Neural progenitor cell (in vitro differentiated cells): ENCODE data around the gene CLCN6. TPM values are rescaled to one million over a fixed set of nuclear protein-coding genes. Genes with fewer than 3 reads are reported as not detected.

Experiments used
- DNase-seq: peaks from one replicate; pipeline ENCODE4 v3.0.0-alpha.2; 2016; ENCODE audit warnings: low spot score
- H2AFZ ChIP-seq: fragments of 200-600 bp; sonication (generic); replicated peaks from 2 replicates; pipeline ENCODE4 v1.6.1; 2016; ENCODE audit warnings: antibody characterized with exemption
- H3F3A ChIP-seq: fragments of 200-600 bp; sonication (generic); 2 replicates; pipeline ENCODE4 v1.6.1; 2016; ENCODE audit warnings: antibody characterized with exemption, low read depth
- H3K27ac ChIP-seq: fragments of 200-600 bp; sonication (generic); 2 replicates; pipeline ENCODE4 v1.5.1; 2016; ENCODE audit warnings: mild to moderate bottlenecking
- H3K27me3 ChIP-seq: fragments of 200-600 bp; sonication (generic); 2 replicates; pipeline ENCODE4 v1.6.1; 2016; ENCODE audit warnings: mild to moderate bottlenecking, moderate library complexity
- H3K36me3 ChIP-seq: fragments of 200-600 bp; sonication (generic); 2 replicates; pipeline ENCODE4 v1.5.1; 2016
- H3K4me1 ChIP-seq: fragments of 200-600 bp; sonication (generic); 2 replicates; pipeline ENCODE4 v1.6.1; 2016; ENCODE audit warnings: mixed run types
- H3K4me2 ChIP-seq: fragments of 200-600 bp; sonication (generic); 2 replicates; pipeline ENCODE4 v1.6.1; 2016
- H3K4me3 ChIP-seq: fragments of 200-600 bp; sonication (generic); 2 replicates; pipeline ENCODE4 v1.5.1; 2016
- H3K79me2 ChIP-seq: fragments of 200-600 bp; sonication (generic); 2 replicates; pipeline ENCODE4 v1.6.1; 2016; ENCODE audit warnings: low read depth
- H3K9ac ChIP-seq: fragments of 200-600 bp; sonication (generic); 2 replicates; pipeline ENCODE4 v1.6.1; 2016
- H3K9me3 ChIP-seq: fragments of 200-600 bp; sonication (generic); 2 replicates; pipeline ENCODE4 v1.5.1; 2016; ENCODE audit warnings: low read depth
- H4K20me1 ChIP-seq: fragments of 200-600 bp; sonication (generic); 2 replicates; pipeline ENCODE4 v1.6.1; 2016; ENCODE audit warnings: low read depth
- H3K27ac Mint-ChIP-seq: 3 replicates; pipeline ENCODE4 v1.8.0; 2021; ENCODE audit warnings: mixed read lengths
- H3K27me3 Mint-ChIP-seq: 2 replicates; pipeline ENCODE4 v1.8.0; 2022; ENCODE audit warnings: low read depth, mild to moderate bottlenecking, inconsistent platforms, moderate library complexity, mixed read lengths; ENCODE audit not compliant: insufficient read depth
- H3K36me3 Mint-ChIP-seq: 3 replicates; pipeline ENCODE4 v1.8.0; 2021; ENCODE audit warnings: mixed read lengths
- H3K4me1 Mint-ChIP-seq: 3 replicates; pipeline ENCODE4 v1.8.0; 2021; ENCODE audit warnings: mixed read lengths
- H3K4me3 Mint-ChIP-seq: 3 replicates; pipeline ENCODE4 v1.8.0; 2021; ENCODE audit warnings: mild to moderate bottlenecking, moderate library complexity, mixed read lengths
- H3K9me3 Mint-ChIP-seq: 3 replicates; pipeline ENCODE4 v1.8.0; 2020; ENCODE audit warnings: mixed read lengths
- CTCF ChIP-seq: fragments of 200-600 bp; sonication (generic); IDR thresholded peaks from 2 replicates; pipeline ENCODE4 v1.5.1; 2017; ENCODE audit warnings: antibody characterized with exemption, mild to moderate bottlenecking
- EZH2 ChIP-seq: fragments of 200-600 bp; sonication (generic); IDR thresholded peaks from 2 replicates; pipeline ENCODE4 v1.6.1; 2017; ENCODE audit warnings: antibody characterized with exemption, mild to moderate bottlenecking, moderate library complexity
- EZH2phosphoT487 ChIP-seq: fragments of 200-600 bp; sonication (generic); IDR thresholded peaks from 2 replicates; pipeline ENCODE4 v1.6.1; 2017; ENCODE audit warnings: antibody characterized with exemption
- total RNA-seq: library from RNA; depleted of rRNA; stranded (reverse); fragments of >200 nt; gene quantifications from 2 replicates; pipeline ENCODE4 v1.2.3, GENCODE V29; 2015; ENCODE audit warnings: low replicate concordance

CLCN6 gene
- total RNA-seq, 1 donor from 2014 or later = 10.3 TPM

DNA sequence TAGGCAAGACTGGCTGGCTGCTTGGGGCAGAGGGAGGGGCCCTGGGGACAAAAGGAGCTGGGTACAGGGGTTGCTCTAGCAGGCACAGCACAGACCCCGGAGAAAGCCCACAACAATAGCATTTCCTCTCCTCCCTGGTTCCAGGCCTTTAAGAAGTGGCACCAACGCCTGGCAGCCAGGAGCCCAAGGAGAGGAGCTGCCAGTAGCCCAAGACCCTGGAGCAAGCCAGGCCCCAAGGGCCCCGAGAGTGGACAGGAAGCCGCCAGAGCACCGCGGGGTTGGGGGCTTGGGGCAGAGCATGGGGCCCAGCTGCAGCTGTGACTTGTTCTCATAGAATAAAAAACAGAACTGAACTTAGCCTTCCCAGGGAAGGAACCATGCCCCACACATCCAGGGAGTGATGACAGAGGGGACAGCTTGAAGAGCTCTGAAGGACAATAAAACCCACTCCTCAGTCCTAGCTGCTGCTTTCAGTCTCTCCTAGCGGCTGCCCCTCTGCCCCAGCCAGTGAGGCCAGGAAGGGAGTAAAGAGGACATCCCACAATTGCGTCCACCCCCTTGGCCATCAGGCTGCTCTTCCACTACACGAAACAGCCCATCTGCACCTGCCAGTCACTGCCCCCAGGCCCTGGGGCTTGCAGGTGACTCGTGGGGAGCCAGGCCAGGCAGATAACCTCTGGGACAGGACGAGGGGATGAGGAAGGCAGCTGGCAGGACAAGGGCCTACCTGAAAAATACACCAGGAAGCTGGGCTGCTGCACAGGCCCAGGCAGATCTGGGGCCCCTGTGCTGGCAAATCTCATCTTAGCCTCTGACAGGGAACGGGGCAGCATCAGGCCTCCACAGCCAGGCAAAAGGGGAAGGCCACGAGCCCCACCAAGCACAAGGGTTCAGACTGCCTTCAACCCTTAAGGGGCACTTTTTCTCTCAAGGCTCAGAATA lies 16.6 kb upstream of the CLCN6 start:
- Histone ChIP-seq H3K9me3 (no peaks in the 10 kb centered on the region), H3K27me3 (no peaks in the 10 kb centered on the region), H3K27ac (no peak overlapping the region), H3K79me2 (no peaks in the 10 kb centered on the region), H3K4me3 (no peak overlapping the region), H4K20me1 (no peaks in the 10 kb centered on the region), H3F3A (peaks cover 13% of the 10 kb centered on the region), H3K4me2 (no peak overlapping the region), H3K9ac (no peak overlapping the region), H3K36me3 (no peaks in the 10 kb centered on the region), H2AFZ (no peak overlapping the region), H3K4me1 (peaks cover 15% of the 10 kb centered on the region)
- H3K4me1 Mint-ChIP-seq = peaks cover 8% of the 10 kb centered on the region
- H3K27ac Mint-ChIP-seq = peak overlapping the region; percentile 83
- peaks cover 7% of the 10 kb centered on the region for H3K36me3 Mint-ChIP-seq
- H3K9me3 Mint-ChIP-seq = no peaks in the 10 kb centered on the region
- no peak overlapping the region for H3K4me3 Mint-ChIP-seq
- DNase-seq = peak; percentile 1
- H3K27me3 Mint-ChIP-seq = no peaks in the 10 kb centered on the region
- TF ChIP-seq CTCF (no peak), EZH2 (no peak), EZH2phosphoT487 (no peak)

DNA sequence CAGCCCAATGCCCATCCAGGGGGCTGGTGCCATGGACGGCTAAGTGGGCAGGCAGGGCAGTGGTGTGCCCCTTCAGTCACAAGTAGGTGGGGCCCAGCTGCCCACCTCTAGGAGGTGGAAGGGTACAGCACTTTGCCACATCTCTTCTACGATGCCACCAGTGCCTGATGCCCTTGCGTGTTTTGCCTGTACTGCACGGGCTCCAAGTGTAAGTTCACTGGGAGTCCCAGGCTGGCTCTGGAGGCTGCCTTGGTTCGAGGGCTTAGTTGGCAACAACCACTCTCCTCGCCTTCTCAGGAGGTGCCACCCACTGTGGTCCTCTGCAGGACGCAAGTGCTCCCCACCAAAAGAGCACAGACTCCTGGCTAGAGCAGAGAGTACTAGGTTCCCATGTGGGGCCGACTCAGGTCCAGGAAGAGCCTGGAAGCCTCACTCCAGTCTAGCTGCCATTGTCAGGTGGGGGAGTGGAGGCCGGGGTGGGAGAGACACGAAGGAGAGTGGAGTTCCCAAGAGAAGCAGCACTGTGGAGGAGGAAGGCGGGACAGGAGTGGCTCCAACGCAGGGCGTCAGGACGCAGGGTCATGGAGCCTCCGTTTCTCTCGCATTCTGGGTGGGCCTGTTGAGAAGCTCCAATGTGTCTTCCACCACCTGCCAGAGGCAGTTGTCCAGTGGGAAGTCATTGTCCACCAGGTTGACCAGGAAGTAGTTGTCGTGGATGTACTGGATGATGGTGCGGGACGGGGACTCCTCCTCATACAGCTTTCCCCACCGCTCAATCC lies 15.7 kb upstream of the CLCN6 start:
- Histone ChIP-seq H3K27me3 (no peaks in the 10 kb centered on the region), H3K9ac (no peak overlapping the region), H2AFZ (no peak overlapping the region), H4K20me1 (no peaks in the 10 kb centered on the region), H3K9me3 (no peaks in the 10 kb centered on the region), H3F3A (peaks cover 10% of the 10 kb centered on the region), H3K4me1 (peaks cover 12% of the 10 kb centered on the region), H3K79me2 (no peaks in the 10 kb centered on the region), H3K36me3 (no peaks in the 10 kb centered on the region), H3K4me3 (no peak overlapping the region), H3K4me2 (no peak overlapping the region), H3K27ac (no peak overlapping the region)
- Mint-ChIP-seq H3K4me3 (no peak overlapping the region), H3K9me3 (no peaks in the 10 kb centered on the region), H3K36me3 (peaks cover 10% of the 10 kb centered on the region), H3K4me1 (peaks cover 8% of the 10 kb centered on the region), H3K27ac (peak overlapping the region; percentile 9), H3K27me3 (no peaks in the 10 kb centered on the region)
- DNase-seq = peak; percentile 1
- TF ChIP-seq CTCF = no peak

DNA sequence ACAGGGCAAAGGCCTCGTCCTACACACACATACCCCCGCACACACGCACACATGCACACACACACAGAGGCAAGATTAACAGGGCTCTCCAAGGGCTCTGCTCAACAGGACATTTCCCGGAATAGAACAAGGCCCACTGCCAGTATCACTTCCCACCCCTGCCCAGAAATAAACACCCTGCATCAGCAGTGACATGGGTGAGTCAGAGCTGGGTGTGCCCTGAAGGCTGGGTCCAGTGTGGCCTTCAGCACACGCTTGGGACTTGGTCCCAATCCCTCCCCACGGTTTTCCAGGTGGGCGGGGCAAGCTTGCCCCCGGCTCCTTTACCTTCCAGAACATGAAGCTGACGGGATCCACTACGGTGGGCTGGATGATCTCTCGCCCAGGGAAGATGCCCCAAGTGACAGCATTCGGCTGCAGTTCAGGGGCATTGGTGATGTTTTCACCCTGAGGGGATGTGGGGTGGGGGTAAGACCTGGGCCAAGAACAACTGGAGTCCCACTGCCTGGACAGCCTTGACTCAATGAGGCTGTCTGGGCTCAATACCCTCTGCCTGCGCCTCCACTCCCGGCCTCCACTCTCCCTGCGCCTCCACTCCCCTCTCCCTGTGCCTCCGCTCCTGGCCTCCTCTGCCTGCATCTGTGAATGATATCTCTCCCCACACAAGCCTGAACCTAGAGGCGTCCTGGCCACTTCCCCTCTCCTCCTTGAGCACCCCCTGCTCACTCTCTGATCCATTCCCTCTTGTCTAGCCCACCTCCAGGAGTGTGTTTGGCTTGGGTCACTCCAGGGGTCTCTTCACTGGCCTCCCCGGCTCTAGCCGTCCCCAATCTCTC lies 14.9 kb upstream of the CLCN6 start:
- no peak overlapping the region for H3K27ac ChIP-seq
- no peak overlapping the region for H3K4me3 ChIP-seq
- peaks cover 12% of the 10 kb centered on the region for H3K4me1 ChIP-seq
- H2AFZ ChIP-seq = no peak overlapping the region
- no peaks in the 10 kb centered on the region for H3K27me3 Mint-ChIP-seq
- H4K20me1 ChIP-seq = no peaks in the 10 kb centered on the region
- peaks cover 10% of the 10 kb centered on the region for H3F3A ChIP-seq
- peaks cover 5% of the 10 kb centered on the region for H3K4me1 Mint-ChIP-seq
- TF ChIP-seq EZH2 = no peak
- TF ChIP-seq CTCF = no peak
- TF ChIP-seq EZH2phosphoT487 = no peak
- peak overlapping the region; percentile 9 for H3K27ac Mint-ChIP-seq
- no peaks in the 10 kb centered on the region for H3K9me3 Mint-ChIP-seq
- no peak overlapping the region for H3K4me3 Mint-ChIP-seq
- H3K27me3 ChIP-seq = no peaks in the 10 kb centered on the region
- no peak overlapping the region for H3K4me2 ChIP-seq
- H3K9ac ChIP-seq = no peak overlapping the region
- H3K36me3 ChIP-seq = no peaks in the 10 kb centered on the region
- no peaks in the 10 kb centered on the region for H3K79me2 ChIP-seq
- peak; percentile 1 for DNase-seq
- H3K9me3 ChIP-seq = no peaks in the 10 kb centered on the region
- H3K36me3 Mint-ChIP-seq = peaks cover 14% of the 10 kb centered on the region
